Measurements from ENCODE around the gene MYDGF.

- no peak for TF ChIP-seq ELF4 (CRISPR knock-in tag; IDR thresholded peaks at IDR 0.05; ENCODE audit: low read depth)
- no peak for TF ChIP-seq CTCF (IDR thresholded peaks at IDR 0.05)
- TF ChIP-seq SP1 (CRISPR knock-in tag; conservative IDR thresholded peaks at IDR 0.05): no peak
- TF ChIP-seq PREB (CRISPR knock-in tag; IDR thresholded peaks at IDR 0.05; ENCODE audit: borderline replicate concordance): no peak
- no peak for TF ChIP-seq CREB1 (CRISPR knock-in tag; IDR thresholded peaks at IDR 0.05)
- no peak for TF ChIP-seq ZNF396 (CRISPR knock-in tag; IDR thresholded peaks at IDR 0.05; ENCODE audit: borderline replicate concordance)
- no peak for TF ChIP-seq E2F1 (CRISPR knock-in tag; IDR thresholded peaks at IDR 0.05)
- TF ChIP-seq ZNF138 (CRISPR knock-in tag; conservative IDR thresholded peaks at IDR 0.05): no peak
- TF ChIP-seq NR3C1 (CRISPR knock-in tag; conservative IDR thresholded peaks at IDR 0.05; ENCODE audit: low read depth): no peak
- TF ChIP-seq NFYB (CRISPR knock-in tag; conservative IDR thresholded peaks at IDR 0.05; ENCODE audit: low read depth): no peak
- TF ChIP-seq JAZF1 (CRISPR knock-in tag; IDR thresholded peaks at IDR 0.05): no peak
Observed at GRCh38 chr19:4701557-4701956, 31.4 kb upstream of the MYDGF start.

Data from WTC11 (cell line).